B cell (primary cell): ENCODE results near the gene L3MBTL4. TPM values are rescaled to one million over a fixed set of nuclear protein-coding genes. Genes with fewer than 3 reads are reported as not detected.

Experiments used
- ATAC-seq: fragments of 200-7000 bp; cut with Tn5 transposase; one replicate; pipeline ENCODE4 v1.10.0; 2021; ENCODE audit warnings: low read depth, mild to moderate bottlenecking, moderate number of reproducible peaks, moderate library complexity
- CTCF ChIA-PET: fragments of 350-600 bp; sonication (Branson Sonifier 250); formaldehyde crosslinking; loops from one replicate; lab custom pipeline; 2021; ENCODE audit warnings: antibody characterized with exemption, inconsistent platforms; lab: Charles Lee
- POLR2A ChIA-PET: fragments of 350-600 bp; sonication (Branson Sonifier 250); formaldehyde crosslinking; loops from one replicate; lab custom pipeline; 2021; ENCODE audit warnings: antibody characterized with exemption; lab: Charles Lee
- DNase-seq: peaks from one replicate; pipeline ENCODE4 v3.0.0; 2013
- H2AFZ ChIP-seq: 2 replicates; pipeline ENCODE4 v1.6.1; 2012; ENCODE audit warnings: mild to moderate bottlenecking, low read depth, low read length; ENCODE audit not compliant: insufficient read depth, poor library complexity, severe bottlenecking
- H3K27ac ChIP-seq, 2 donors: 1 replicate in 1 of 2; 2 replicates in 1 of 2; pipeline ENCODE4 v1.5.1; 2012 to 2013; ENCODE audit warnings: low read length in 2 of 2, mild to moderate bottlenecking in 2 of 2, moderate library complexity in 1 of 2
- H3K27me3 ChIP-seq, 4 experiments: fragments of 200-600 bp in 1 of 4; sonication (generic) in 1 of 4; replicated peaks in 1 of 4; 1 replicate in 2 of 4; 2 replicates in 2 of 4; pipeline versions ENCODE4 v1.6.1 to v1.7.0; 2013 to 2016; ENCODE audit warnings: low read length in 3 of 4, mild to moderate bottlenecking in 2 of 4, mixed read lengths in 1 of 4, moderate library complexity in 1 of 4; ENCODE audit not compliant: insufficient read depth in 4 of 4, control insufficient read depth in 3 of 4; ENCODE audit errors: control extremely low read depth in 1 of 4
- H3K36me3 ChIP-seq, 2 experiments: replicated peaks in 1 of 2; 1 replicate in 1 of 2; 2 replicates in 1 of 2; pipeline versions ENCODE4 v1.6.1 to v1.7.1; 2013; ENCODE audit warnings: low read length in 1 of 2; ENCODE audit not compliant: insufficient read depth in 2 of 2, control insufficient read depth in 1 of 2; ENCODE audit errors: control extremely low read depth in 1 of 2, extremely low read depth in 1 of 2
- H3K4me1 ChIP-seq, 2 donors: fragments of 200-600 bp in 1 of 2; sonication (generic) in 1 of 2; 1 replicate in 1 of 2; 2 replicates in 1 of 2; pipeline versions ENCODE4 v1.5.1 to v1.6.1; 2013 to 2017; ENCODE audit warnings: low read length in 2 of 2; ENCODE audit not compliant: control insufficient read depth in 2 of 2, insufficient read depth in 2 of 2
- H3K4me2 ChIP-seq: replicated peaks from 2 replicates; pipeline ENCODE3; 2012; ENCODE audit warnings: mild to moderate bottlenecking, low read depth, low read length; ENCODE audit not compliant: poor library complexity, severe bottlenecking
- H3K4me3 ChIP-seq, 5 experiments: fragments of 200-600 bp in 1 of 5; sonication (generic) in 1 of 5; 1 replicate in 3 of 5; 2 replicates in 2 of 5; pipeline versions ENCODE4 v1.5.1 to v1.7.0; 2011 to 2016; ENCODE audit warnings: low read length in 4 of 5, mild to moderate bottlenecking in 4 of 5, low read depth in 2 of 5, control low read depth in 1 of 5, moderate library complexity in 1 of 5; ENCODE audit not compliant: insufficient read depth in 1 of 5; ENCODE audit errors: control extremely low read depth in 1 of 5, extremely low read depth in 1 of 5
- H3K79me2 ChIP-seq: fragments of 200-600 bp; sonication (generic); one replicate; pipeline ENCODE4 v1.6.0; 2016; ENCODE audit warnings: low read length; ENCODE audit not compliant: control insufficient read depth, insufficient read depth
- H3K9ac ChIP-seq: fragments of 200-600 bp; sonication (generic); 2 replicates; pipeline ENCODE4 v1.6.1; 2017; ENCODE audit warnings: mild to moderate bottlenecking, low read length, moderate library complexity
- H3K9me3 ChIP-seq, 3 donors: one replicate each; pipeline versions ENCODE4 v1.6.1 to v1.7.1; 2013; ENCODE audit warnings: low read length in 2 of 3; ENCODE audit not compliant: control insufficient read depth in 2 of 3, insufficient read depth in 1 of 3; ENCODE audit errors: control extremely low read depth in 1 of 3
- H4K20me1 ChIP-seq: 2 replicates; pipeline ENCODE4 v1.6.0; 2012; ENCODE audit warnings: mild to moderate bottlenecking, low read length; ENCODE audit not compliant: insufficient read depth, control insufficient read depth, poor library complexity, severe bottlenecking
- H3K27ac Mint-ChIP-seq: one replicate; pipeline ENCODE4 v1.8.0; 2021; ENCODE audit warnings: mixed read lengths
- H3K27me3 Mint-ChIP-seq: one replicate; pipeline ENCODE4 v1.8.0; 2021; ENCODE audit warnings: mixed read lengths
- H3K4me1 Mint-ChIP-seq: one replicate; pipeline ENCODE4 v1.8.0; 2021; ENCODE audit warnings: mixed read lengths
- H3K4me3 Mint-ChIP-seq: one replicate; pipeline ENCODE4 v1.8.0; 2021; ENCODE audit warnings: mixed read lengths
- H3K9me3 Mint-ChIP-seq: one replicate; pipeline ENCODE4 v1.8.0; 2022; ENCODE audit warnings: mixed read lengths; ENCODE audit not compliant: insufficient read depth
- CTCF ChIP-seq: fragments of 200-600 bp; IDR thresholded peaks from one replicate; pipeline ENCODE4 v1.8.0; 2022; ENCODE audit warnings: antibody characterized with exemption, mild to moderate bottlenecking
- EZH2 ChIP-seq: IDR thresholded peaks from 2 replicates; pipeline ENCODE4 v1.6.1; 2012; ENCODE audit warnings: borderline replicate concordance, low read depth, mild to moderate bottlenecking, moderate library complexity, low read length; ENCODE audit not compliant: insufficient read depth, poor library complexity, severe bottlenecking
- WGBS: methylation state at CpG from one replicate; pipeline ENCODE4 v1.1.5; 2013; ENCODE audit warnings: missing lambda C conversion rate; ENCODE audit not compliant: insufficient coverage; 5-methylcytosine and 5-hydroxymethylcytosine counted together
- intact Hi-C: fragments of 100-400 bp; cut with micrococcal nuclease; formaldehyde crosslinking; loops from one replicate; pipeline ENCODE4 v1.10.0; 2022
- polyA plus RNA-seq: library from polyadenylated mRNA; depleted of rRNA; stranded (reverse); fragments of >200 nt; gene quantifications from 2 replicates; pipeline ENCODE4 v1.2.3, GENCODE V29; 2012
- total RNA-seq, 2 donors: library from RNA; stranded (reverse); fragments of 120-200 nt in 1 of 2; gene quantifications; 1 replicate in 1 of 2; 2 replicates in 1 of 2; pipeline versions ENCODE4 v1.2.3 to v1.2.4, GENCODE V29; 2013 to 2022

The L3MBTL4 gene
- total and polyA plus RNA-seq, 2 donors (not counting 1 experiment from before 2014, with no cell fraction given), result 3.0 to 11.9 TPM

GRCh38 chr18:6311456-6312215 is 103.1 kb downstream of the L3MBTL4 start:
- H3K27ac Mint-ChIP-seq, result no peak overlapping the region
- H3K27ac ChIP-seq, result no peak overlapping the region
- no peak overlapping the region for H3K9ac ChIP-seq
- peaks cover 3% of the 10 kb centered on the region for H3K9me3 Mint-ChIP-seq
- CTCF ChIA-PET, result no interaction called here
- H3K27me3 Mint-ChIP-seq, result no peaks in the 10 kb centered on the region
- H3K4me1 Mint-ChIP-seq, result no peaks in the 10 kb centered on the region
- no peaks in the 10 kb centered on the region for H3K36me3 ChIP-seq
- H3K27me3 ChIP-seq, result no peaks in the 10 kb centered on the region
- 100% methylated on average over 1 of the region's 8 CpGs for WGBS
- H3K4me3 Mint-ChIP-seq, result no peak overlapping the region
- H3K4me2 ChIP-seq, result no peak overlapping the region
- H3K79me2 ChIP-seq, result peaks cover 7% of the 10 kb centered on the region
- H3K9me3 ChIP-seq, result peaks cover 0 to 2% (median 0%) of the 10 kb centered on the region in 3 donors
- TF ChIP-seq CTCF (no peak), EZH2 (no peak)
- DNase-seq (no peak), ATAC-seq (no peak)
- no peaks in the 10 kb centered on the region for H4K20me1 ChIP-seq
- no peaks in the 10 kb centered on the region for H3K4me1 ChIP-seq
- no peak overlapping the region for H3K4me3 ChIP-seq
- no peak overlapping the region for H2AFZ ChIP-seq
- intact Hi-C loops, result no loop called here
- POLR2A ChIA-PET, result no interaction called here

GRCh38 chr18:6310714-6311113 is 104.0 kb downstream of the L3MBTL4 start:
- no peak overlapping the region for H2AFZ ChIP-seq
- no peaks in the 10 kb centered on the region for H3K4me1 ChIP-seq
- POLR2A ChIA-PET, result no interaction called here
- intact Hi-C loops, result no loop called here
- no peak overlapping the region for H3K9ac ChIP-seq
- no peaks in the 10 kb centered on the region for H4K20me1 ChIP-seq
- ATAC-seq (no peak), DNase-seq (no peak)
- H3K27ac ChIP-seq, result no peak overlapping the region
- no peak overlapping the region for H3K4me3 ChIP-seq
- Mint-ChIP-seq H3K27me3 (no peaks in the 10 kb centered on the region), H3K9me3 (peaks cover 3% of the 10 kb centered on the region), H3K4me3 (no peak overlapping the region), H3K27ac (no peak overlapping the region), H3K4me1 (no peaks in the 10 kb centered on the region)
- H3K27me3 ChIP-seq, result no peaks in the 10 kb centered on the region
- TF ChIP-seq EZH2 (no peak), CTCF (no peak)
- no peaks in the 10 kb centered on the region for H3K79me2 ChIP-seq
- no peaks in the 10 kb centered on the region for H3K36me3 ChIP-seq
- H3K9me3 ChIP-seq, result peaks cover 0 to 2% (median 0%) of the 10 kb centered on the region in 3 donors
- no peak overlapping the region for H3K4me2 ChIP-seq
- WGBS, result 80% methylated on average over 2 of the region's 2 CpGs
- CTCF ChIA-PET, result no interaction called here
